ENCODE results near the gene SPATA13.

SPATA13 gene

DNA sequence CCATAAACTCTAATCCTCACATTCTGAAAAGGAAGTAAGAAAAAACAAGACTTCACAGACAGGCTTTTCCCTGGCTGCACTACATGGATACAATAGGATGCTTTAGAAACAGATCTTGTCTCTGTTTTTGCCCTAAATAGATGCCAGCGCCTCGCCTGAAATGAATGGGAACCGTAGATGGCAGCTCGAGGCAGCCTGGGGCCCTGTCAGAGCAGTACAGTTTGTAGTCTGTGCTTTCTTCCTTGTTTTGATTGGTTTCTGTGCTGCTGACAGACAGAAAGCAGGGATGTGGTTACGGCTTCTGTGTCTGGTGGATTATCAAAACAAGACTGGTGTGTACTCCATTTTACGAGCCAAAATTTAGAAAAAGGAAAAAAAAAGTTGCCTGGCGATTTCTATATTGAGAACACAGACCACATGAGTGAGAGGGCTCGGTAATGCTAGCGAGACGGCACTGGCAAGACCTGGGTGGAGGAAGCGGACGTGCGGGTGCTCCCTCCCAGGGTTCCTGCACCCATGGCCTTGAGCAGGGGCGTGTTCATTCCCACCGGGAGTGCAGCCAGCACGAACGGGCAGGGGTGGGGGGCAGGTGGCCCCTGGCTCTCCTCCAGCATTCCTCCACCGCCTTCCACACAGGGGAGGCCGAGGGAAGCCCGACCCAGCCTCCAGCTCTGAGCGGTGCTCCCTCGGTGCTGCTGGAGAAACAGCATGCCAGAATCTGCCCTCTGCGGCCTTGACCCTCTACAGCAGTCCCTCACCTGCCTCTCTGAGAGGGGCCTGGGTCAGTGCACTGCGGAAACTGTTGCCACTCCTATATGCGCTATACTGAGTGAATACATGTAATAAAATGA lies 111.3 kb downstream of the SPATA13 start (continued):
- peak; percentile 48; the same call in 1 of the 2 replicates for TF ChIP-seq ZXDB (tag by site-specific recombination; IDR thresholded peaks at IDR 0.05)
- no peak for TF ChIP-seq ZNF157 (tag by site-specific recombination; IDR thresholded peaks at IDR 0.05)
- TF ChIP-seq, protein P1, sequence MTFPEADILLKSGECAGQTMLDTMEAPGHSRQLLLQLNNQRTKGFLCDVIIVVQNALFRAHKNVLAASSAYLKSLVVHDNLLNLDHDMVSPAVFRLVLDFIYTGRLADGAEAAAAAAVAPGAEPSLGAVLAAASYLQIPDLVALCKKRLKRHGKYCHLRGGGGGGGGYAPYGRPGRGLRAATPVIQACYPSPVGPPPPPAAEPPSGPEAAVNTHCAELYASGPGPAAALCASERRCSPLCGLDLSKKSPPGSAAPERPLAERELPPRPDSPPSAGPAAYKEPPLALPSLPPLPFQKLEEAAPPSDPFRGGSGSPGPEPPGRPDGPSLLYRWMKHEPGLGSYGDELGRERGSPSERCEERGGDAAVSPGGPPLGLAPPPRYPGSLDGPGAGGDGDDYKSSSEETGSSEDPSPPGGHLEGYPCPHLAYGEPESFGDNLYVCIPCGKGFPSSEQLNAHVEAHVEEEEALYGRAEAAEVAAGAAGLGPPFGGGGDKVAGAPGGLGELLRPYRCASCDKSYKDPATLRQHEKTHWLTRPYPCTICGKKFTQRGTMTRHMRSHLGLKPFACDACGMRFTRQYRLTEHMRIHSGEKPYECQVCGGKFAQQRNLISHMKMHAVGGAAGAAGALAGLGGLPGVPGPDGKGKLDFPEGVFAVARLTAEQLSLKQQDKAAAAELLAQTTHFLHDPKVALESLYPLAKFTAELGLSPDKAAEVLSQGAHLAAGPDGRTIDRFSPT (tag by site-specific recombination; IDR thresholded peaks at IDR 0.05) = no peak
- TF ChIP-seq ZNF274 (IDR thresholded peaks at IDR 0.05; ENCODE audit: low read length) = no peak
- no peak for TF ChIP-seq ZNF274 (tag by site-specific recombination; IDR thresholded peaks at IDR 0.05; ENCODE audit: borderline replicate concordance)
- TF ChIP-seq FEZF1 (tag by site-specific recombination; IDR thresholded peaks at IDR 0.05) = peak; percentile 30; the same call in 1 of the 2 replicates
- TF ChIP-seq ZNF830 (tag by site-specific recombination; IDR thresholded peaks at IDR 0.05; ENCODE audit: low read depth) = no peak
- TF ChIP-seq ZFP69B (tag by site-specific recombination; IDR thresholded peaks at IDR 0.05) = no peak
- no peak for TF ChIP-seq ZNF354C (tag by site-specific recombination; IDR thresholded peaks at IDR 0.05; ENCODE audit: borderline replicate concordance, low read depth)
- TF ChIP-seq ZNF214 (tag by site-specific recombination; IDR thresholded peaks at IDR 0.05; ENCODE audit: borderline replicate concordance) = no peak
- TF ChIP-seq ZNF473 (tag by site-specific recombination; IDR thresholded peaks at IDR 0.05) = no peak
- TF ChIP-seq ZNF629 (tag by site-specific recombination; IDR thresholded peaks at IDR 0.05) = no peak
- TF ChIP-seq ZNF37A (tag by site-specific recombination; IDR thresholded peaks at IDR 0.05) = no peak
- TF ChIP-seq, protein P2, sequence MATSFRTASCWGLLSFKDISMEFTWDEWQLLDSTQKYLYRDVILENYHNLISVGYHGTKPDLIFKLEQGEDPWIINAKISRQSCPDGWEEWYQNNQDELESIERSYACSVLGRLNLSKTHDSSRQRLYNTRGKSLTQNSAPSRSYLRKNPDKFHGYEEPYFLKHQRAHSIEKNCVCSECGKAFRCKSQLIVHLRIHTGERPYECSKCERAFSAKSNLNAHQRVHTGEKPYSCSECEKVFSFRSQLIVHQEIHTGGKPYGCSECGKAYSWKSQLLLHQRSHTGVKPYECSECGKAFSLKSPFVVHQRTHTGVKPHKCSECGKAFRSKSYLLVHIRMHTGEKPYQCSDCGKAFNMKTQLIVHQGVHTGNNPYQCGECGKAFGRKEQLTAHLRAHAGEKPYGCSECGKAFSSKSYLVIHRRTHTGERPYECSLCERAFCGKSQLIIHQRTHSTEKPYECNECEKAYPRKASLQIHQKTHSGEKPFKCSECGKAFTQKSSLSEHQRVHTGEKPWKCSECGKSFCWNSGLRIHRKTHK (tag by site-specific recombination; IDR thresholded peaks at IDR 0.05) = no peak
- peak; percentile 23; the same call in 1 of the 2 replicates for TF ChIP-seq ZFHX2 (tag by site-specific recombination; conservative IDR thresholded peaks at IDR 0.05)
- TF ChIP-seq, protein P3, sequence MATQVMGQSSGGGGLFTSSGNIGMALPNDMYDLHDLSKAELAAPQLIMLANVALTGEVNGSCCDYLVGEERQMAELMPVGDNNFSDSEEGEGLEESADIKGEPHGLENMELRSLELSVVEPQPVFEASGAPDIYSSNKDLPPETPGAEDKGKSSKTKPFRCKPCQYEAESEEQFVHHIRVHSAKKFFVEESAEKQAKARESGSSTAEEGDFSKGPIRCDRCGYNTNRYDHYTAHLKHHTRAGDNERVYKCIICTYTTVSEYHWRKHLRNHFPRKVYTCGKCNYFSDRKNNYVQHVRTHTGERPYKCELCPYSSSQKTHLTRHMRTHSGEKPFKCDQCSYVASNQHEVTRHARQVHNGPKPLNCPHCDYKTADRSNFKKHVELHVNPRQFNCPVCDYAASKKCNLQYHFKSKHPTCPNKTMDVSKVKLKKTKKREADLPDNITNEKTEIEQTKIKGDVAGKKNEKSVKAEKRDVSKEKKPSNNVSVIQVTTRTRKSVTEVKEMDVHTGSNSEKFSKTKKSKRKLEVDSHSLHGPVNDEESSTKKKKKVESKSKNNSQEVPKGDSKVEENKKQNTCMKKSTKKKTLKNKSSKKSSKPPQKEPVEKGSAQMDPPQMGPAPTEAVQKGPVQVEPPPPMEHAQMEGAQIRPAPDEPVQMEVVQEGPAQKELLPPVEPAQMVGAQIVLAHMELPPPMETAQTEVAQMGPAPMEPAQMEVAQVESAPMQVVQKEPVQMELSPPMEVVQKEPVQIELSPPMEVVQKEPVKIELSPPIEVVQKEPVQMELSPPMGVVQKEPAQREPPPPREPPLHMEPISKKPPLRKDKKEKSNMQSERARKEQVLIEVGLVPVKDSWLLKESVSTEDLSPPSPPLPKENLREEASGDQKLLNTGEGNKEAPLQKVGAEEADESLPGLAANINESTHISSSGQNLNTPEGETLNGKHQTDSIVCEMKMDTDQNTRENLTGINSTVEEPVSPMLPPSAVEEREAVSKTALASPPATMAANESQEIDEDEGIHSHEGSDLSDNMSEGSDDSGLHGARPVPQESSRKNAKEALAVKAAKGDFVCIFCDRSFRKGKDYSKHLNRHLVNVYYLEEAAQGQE (tag by site-specific recombination; IDR thresholded peaks at IDR 0.05) = no peak
- TF ChIP-seq GLIS1 (tag by site-specific recombination; IDR thresholded peaks at IDR 0.05) = peak; percentile 87
- no peak for TF ChIP-seq ZNF112 (tag by site-specific recombination; IDR thresholded peaks at IDR 0.05)
- no peak for TF ChIP-seq GFI1B (tag by site-specific recombination; IDR thresholded peaks at IDR 0.05)
- TF ChIP-seq ZNF747 (tag by site-specific recombination; IDR thresholded peaks at IDR 0.05) = no peak
- TF ChIP-seq ZNF239 (tag by site-specific recombination; IDR thresholded peaks at IDR 0.05) = no peak
- TF ChIP-seq HOXD13 (CRISPR knock-in tag; IDR thresholded peaks at IDR 0.05; ENCODE audit: borderline replicate concordance) = no peak
- no peak for TF ChIP-seq ZNF175 (tag by site-specific recombination; IDR thresholded peaks at IDR 0.05)
- no peak for TF ChIP-seq ZNF366 (tag by site-specific recombination; conservative IDR thresholded peaks at IDR 0.05)
- TF ChIP-seq ZNF548 (tag by site-specific recombination; IDR thresholded peaks at IDR 0.05) = no peak
- TF ChIP-seq, protein P4, sequence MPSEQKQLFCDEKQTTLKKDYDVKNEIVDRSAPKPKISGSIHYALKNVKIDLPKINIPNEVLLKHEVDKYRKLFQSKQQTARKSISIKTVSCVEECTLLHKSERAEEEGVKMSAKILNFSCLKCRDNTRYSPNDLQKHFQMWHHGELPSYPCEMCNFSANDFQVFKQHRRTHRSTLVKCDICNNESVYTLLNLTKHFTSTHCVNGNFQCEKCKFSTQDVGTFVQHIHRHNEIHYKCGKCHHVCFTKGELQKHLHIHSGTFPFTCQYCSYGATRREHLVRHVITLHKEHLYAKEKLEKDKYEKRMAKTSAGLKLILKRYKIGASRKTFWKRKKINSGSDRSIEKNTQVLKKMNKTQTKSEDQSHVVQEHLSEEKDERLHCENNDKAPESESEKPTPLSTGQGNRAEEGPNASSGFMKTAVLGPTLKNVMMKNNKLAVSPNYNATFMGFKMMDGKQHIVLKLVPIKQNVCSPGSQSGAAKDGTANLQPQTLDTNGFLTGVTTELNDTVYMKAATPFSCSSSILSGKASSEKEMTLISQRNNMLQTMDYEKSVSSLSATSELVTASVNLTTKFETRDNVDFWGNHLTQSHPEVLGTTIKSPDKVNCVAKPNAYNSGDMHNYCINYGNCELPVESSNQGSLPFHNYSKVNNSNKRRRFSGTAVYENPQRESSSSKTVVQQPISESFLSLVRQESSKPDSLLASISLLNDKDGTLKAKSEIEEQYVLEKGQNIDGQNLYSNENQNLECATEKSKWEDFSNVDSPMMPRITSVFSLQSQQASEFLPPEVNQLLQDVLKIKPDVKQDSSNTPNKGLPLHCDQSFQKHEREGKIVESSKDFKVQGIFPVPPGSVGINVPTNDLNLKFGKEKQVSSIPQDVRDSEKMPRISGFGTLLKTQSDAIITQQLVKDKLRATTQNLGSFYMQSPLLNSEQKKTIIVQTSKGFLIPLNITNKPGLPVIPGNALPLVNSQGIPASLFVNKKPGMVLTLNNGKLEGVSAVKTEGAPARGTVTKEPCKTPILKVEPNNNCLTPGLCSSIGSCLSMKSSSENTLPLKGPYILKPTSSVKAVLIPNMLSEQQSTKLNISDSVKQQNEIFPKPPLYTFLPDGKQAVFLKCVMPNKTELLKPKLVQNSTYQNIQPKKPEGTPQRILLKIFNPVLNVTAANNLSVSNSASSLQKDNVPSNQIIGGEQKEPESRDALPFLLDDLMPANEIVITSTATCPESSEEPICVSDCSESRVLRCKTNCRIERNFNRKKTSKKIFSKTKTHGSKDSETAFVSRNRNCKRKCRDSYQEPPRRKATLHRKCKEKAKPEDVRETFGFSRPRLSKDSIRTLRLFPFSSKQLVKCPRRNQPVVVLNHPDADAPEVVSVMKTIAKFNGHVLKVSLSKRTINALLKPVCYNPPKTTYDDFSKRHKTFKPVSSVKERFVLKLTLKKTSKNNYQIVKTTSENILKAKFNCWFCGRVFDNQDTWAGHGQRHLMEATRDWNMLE (tag by site-specific recombination; conservative IDR thresholded peaks at IDR 0.05; ENCODE audit: low read depth) = no peak
- TF ChIP-seq ZNF2 (tag by site-specific recombination; IDR thresholded peaks at IDR 0.05) = no peak; the same call in 1 of the 2 replicates
- TF ChIP-seq ZNF184 (tag by site-specific recombination; IDR thresholded peaks at IDR 0.05) = no peak

Measured in HEK293 (cell line).